SK-N-SH treated with all-trans-retinoic acid at 6 μM for 48 hours (cell line): ENCODE measurements around the gene KSR2.

Experiments
- ESRRG ChIP-seq: fragments of 250-450 bp; sonication (Bioruptor Pico); IDR thresholded peaks from 2 replicates; pipeline ENCODE4 v1.6.1; 2021; ENCODE audit warnings: mild to moderate bottlenecking
- ZFP3 ChIP-seq: fragments of 250-450 bp; sonication (Bioruptor Pico); IDR thresholded peaks from 2 replicates; pipeline ENCODE4 v1.5.0; 2020; ENCODE audit warnings: mild to moderate bottlenecking, moderate library complexity

- TF ChIP-seq ESRRG (no peak), ZFP3 (CRISPR knock-in tag) (no peak)
These were observed 500.8 kb downstream of the KSR2 start for GRCh38 chr12:117468016-117468415.
